Neuronal stem cell (in vitro differentiated cells): ENCODE data around the gene SERPINI2. TPM values are rescaled to one million over a fixed set of nuclear protein-coding genes. Genes with fewer than 3 reads are reported as not detected.

Experiments used
- DNase-seq: peaks from one replicate; pipeline ENCODE4 v3.0.0-alpha.2; 2013; ENCODE audit warnings: low spot score
- H2AFZ ChIP-seq: one replicate; pipeline ENCODE4 v1.6.1; 2013; ENCODE audit warnings: mild to moderate bottlenecking, low read length, inconsistent platforms
- H2AK5ac ChIP-seq: 2 replicates; pipeline ENCODE4 v1.6.1; 2013; ENCODE audit warnings: low read depth, mild to moderate bottlenecking, inconsistent platforms, low read length, moderate library complexity, mixed read lengths
- H2BK120ac ChIP-seq: 2 replicates; pipeline ENCODE4 v1.6.1; 2013; ENCODE audit warnings: low read depth, mild to moderate bottlenecking, inconsistent platforms, low read length, moderate library complexity, mixed read lengths
- H2BK12ac ChIP-seq: one replicate; pipeline ENCODE4 v1.6.1; 2013; ENCODE audit warnings: low read length, inconsistent platforms
- H2BK15ac ChIP-seq: 2 replicates; pipeline ENCODE4 v1.6.1; 2013; ENCODE audit warnings: mild to moderate bottlenecking, low read length, inconsistent platforms, mixed read lengths
- H2BK5ac ChIP-seq: one replicate; pipeline ENCODE4 v1.6.1; 2013; ENCODE audit warnings: inconsistent platforms, mild to moderate bottlenecking, low read length, moderate library complexity
- H3K14ac ChIP-seq: one replicate; pipeline ENCODE4 v1.6.1; 2013; ENCODE audit warnings: low read length, inconsistent platforms
- H3K18ac ChIP-seq: 2 replicates; pipeline ENCODE4 v1.6.1; 2013; ENCODE audit warnings: low read length, inconsistent platforms
- H3K23ac ChIP-seq: 2 replicates; pipeline ENCODE4 v1.6.1; 2013; ENCODE audit warnings: low read depth, mild to moderate bottlenecking, mixed read lengths, low read length, inconsistent platforms; ENCODE audit not compliant: poor library complexity
- H3K27ac ChIP-seq: replicated peaks from 3 replicates; pipeline ENCODE4 v1.5.1; 2013; ENCODE audit warnings: low read length, inconsistent platforms
- H3K27me3 ChIP-seq, 3 experiments: 2 replicates each; pipeline ENCODE4 v1.6.1; 2013; ENCODE audit warnings: low read length in 3 of 3, mild to moderate bottlenecking in 2 of 3, inconsistent platforms in 1 of 3, low read depth in 1 of 3, mixed read lengths in 1 of 3, moderate library complexity in 1 of 3; ENCODE audit not compliant: control insufficient read depth in 3 of 3, insufficient read depth in 3 of 3
- H3K36me3 ChIP-seq, 2 donors: replicated peaks in 1 of 2; 2 replicates each; pipeline ENCODE4 v1.6.1; 2013; ENCODE audit warnings: low read length in 2 of 2; ENCODE audit not compliant: control insufficient read depth in 2 of 2, insufficient read depth in 2 of 2
- H3K4ac ChIP-seq: 2 replicates; pipeline ENCODE4 v1.6.1; 2013; ENCODE audit warnings: inconsistent platforms, mild to moderate bottlenecking, low read length, moderate library complexity
- H3K4me1 ChIP-seq, 2 donors: 1 replicate in 1 of 2; 2 replicates in 1 of 2; pipeline ENCODE4 v1.6.1; 2013; ENCODE audit warnings: low read length in 2 of 2, low read depth in 1 of 2; ENCODE audit not compliant: control insufficient read depth in 2 of 2, insufficient read depth in 1 of 2
- H3K4me2 ChIP-seq: one replicate; pipeline ENCODE4 v1.6.1; 2013; ENCODE audit warnings: mild to moderate bottlenecking, low read length, inconsistent platforms; ENCODE audit not compliant: insufficient read depth, poor library complexity, severe bottlenecking
- H3K4me3 ChIP-seq, 2 donors: 2 replicates each; pipeline ENCODE4 v1.5.1; 2013; ENCODE audit warnings: low read length in 2 of 2, mild to moderate bottlenecking in 2 of 2, inconsistent platforms in 1 of 2, moderate library complexity in 1 of 2
- H3K79me1 ChIP-seq: one replicate; pipeline ENCODE4 v1.6.1; 2013; ENCODE audit warnings: low read depth, mild to moderate bottlenecking, inconsistent platforms, low read length, moderate library complexity
- H3K9ac ChIP-seq: one replicate; pipeline ENCODE4 v1.6.1; 2013; ENCODE audit warnings: mild to moderate bottlenecking, low read depth, low read length, inconsistent platforms; ENCODE audit not compliant: poor library complexity
- H3K9me3 ChIP-seq, 2 donors: replicated peaks in 1 of 2; 2 replicates each; pipeline versions ENCODE3 to v1.6.1; 2013; ENCODE audit warnings: low read length in 2 of 2, mild to moderate bottlenecking in 2 of 2, inconsistent platforms in 1 of 2, low read depth in 1 of 2, mixed read lengths in 1 of 2, moderate library complexity in 1 of 2; ENCODE audit not compliant: control insufficient read depth in 2 of 2, insufficient read depth in 1 of 2
- H4K8ac ChIP-seq: one replicate; pipeline ENCODE4 v1.6.1; 2013; ENCODE audit warnings: low read depth, mild to moderate bottlenecking, inconsistent platforms, low read length, moderate library complexity
- H4K91ac ChIP-seq: one replicate; pipeline ENCODE4 v1.6.1; 2013; ENCODE audit warnings: low read length, low read depth, mild to moderate bottlenecking, inconsistent platforms; ENCODE audit not compliant: poor library complexity
- WGBS, 2 donors: extraction: QIAGEN DNeasy Blood & Tissue Kit; methylation state at CpG; one replicate each; pipeline ENCODE4 v1.1.7; 2013; ENCODE audit warnings: missing lambda C conversion rate in 2 of 2, mixed read lengths in 1 of 2; ENCODE audit not compliant: insufficient read length in 2 of 2, insufficient replicate concordance in 1 of 2; ENCODE audit errors: extremely low coverage in 2 of 2; 5-methylcytosine and 5-hydroxymethylcytosine counted together
- polyA plus RNA-seq, 2 experiments: library from polyadenylated mRNA; stranded (reverse); fragments of 200-250 nt; gene quantifications; one replicate each; pipeline ENCODE4 v1.2.3, GENCODE V29; 2013

Gene SERPINI2
- not detected for polyA plus RNA-seq (2013, experiment 1 of 2)
- not detected for polyA plus RNA-seq (2013, experiment 2 of 2)

- Histone ChIP-seq H3K27me3 (no peaks in the 10 kb centered on the region), H4K8ac (no peak within 1 kb of the TSS), H2AFZ (no peak within 1 kb of the TSS), H3K9ac (no peak within 1 kb of the TSS), H3K18ac (no peak within 1 kb of the TSS), H3K14ac (no peak within 1 kb of the TSS), H2BK15ac (no peak within 1 kb of the TSS), H2AK5ac (no peak within 1 kb of the TSS), H2BK5ac (no peak within 1 kb of the TSS), H3K9me3 (no peaks in the 10 kb centered on the region), H3K4me3 (no peak within 1 kb of the TSS), H2BK12ac (no peak within 1 kb of the TSS), H3K79me1 (no peaks in the 10 kb centered on the region), H2BK120ac (no peak within 1 kb of the TSS), H3K23ac (no peak within 1 kb of the TSS), H3K4me2 (no peak within 1 kb of the TSS), H4K91ac (no peak within 1 kb of the TSS), H3K4me1 (no peaks in the 10 kb centered on the region), H3K4ac (no peak within 1 kb of the TSS), H3K27ac (no peak within 1 kb of the TSS), H3K36me3 (no peaks in the 10 kb centered on the region)
- DNase-seq = no peak
- no CpG with 5 or more reads among the region's 4 CpGs for WGBS, 2 donors
Measured at GRCh38 chr3:167473863-167474262, at the start of gene SERPINI2. Gene SERPINI2, minus strand, starts transcription at chr3:167474042. Its CDS starts 2,208 bp downstream, at chr3:167471834.

- no peak overlapping the region for H2AFZ ChIP-seq
Measured at GRCh38 chr3:167521006-167521355, 47.1 kb upstream of the SERPINI2 start.

GRCh38 chr3:167520266-167521005, 46.6 kb upstream of the SERPINI2 start:
- Histone ChIP-seq H3K18ac (no peak overlapping the region), H3K4me3 (no peak overlapping the region), H3K4ac (no peak overlapping the region), H4K8ac (no peak overlapping the region), H2BK120ac (no peak overlapping the region), H3K36me3 (no peaks in the 10 kb centered on the region), H2AFZ (no peak overlapping the region), H2BK15ac (no peak overlapping the region), H3K27ac (no peak overlapping the region), H3K4me2 (no peak overlapping the region), H3K23ac (no peak overlapping the region), H3K9me3 (peaks cover 0 to 3% of the 10 kb centered on the region in 2 donors), H3K14ac (no peak overlapping the region), H2AK5ac (no peak overlapping the region), H3K9ac (no peak overlapping the region), H3K4me1 (no peaks in the 10 kb centered on the region), H2BK12ac (no peak overlapping the region), H3K27me3 (no peaks in the 10 kb centered on the region), H4K91ac (no peak overlapping the region), H2BK5ac (no peak overlapping the region), H3K79me1 (no peaks in the 10 kb centered on the region)
- no CpG with 5 or more reads among the region's 2 CpGs for WGBS, 2 donors
- DNase-seq = no peak

More at GRCh38 chr3:167521006-167521355, 47.1 kb upstream of the SERPINI2 start:
- Histone ChIP-seq H3K4ac (no peak overlapping the region), H3K79me1 (no peaks in the 10 kb centered on the region), H3K27ac (no peak overlapping the region), H2BK5ac (no peak overlapping the region), H3K9ac (no peak overlapping the region), H3K4me1 (no peaks in the 10 kb centered on the region), H3K18ac (no peak overlapping the region), H3K4me2 (no peak overlapping the region), H2BK120ac (no peak overlapping the region), H3K27me3 (no peaks in the 10 kb centered on the region), H3K9me3 (peaks cover 0 to 3% of the 10 kb centered on the region in 2 donors), H4K8ac (no peak overlapping the region), H2BK12ac (no peak overlapping the region), H4K91ac (no peak overlapping the region), H3K23ac (no peak overlapping the region), H3K4me3 (no peak overlapping the region), H3K36me3 (no peaks in the 10 kb centered on the region), H3K14ac (no peak overlapping the region), H2BK15ac (no peak overlapping the region), H2AK5ac (no peak overlapping the region)
- no peak for DNase-seq

GRCh38 chr3:167507954-167508353, 34.1 kb upstream of the SERPINI2 start:
- peaks cover 0 to 3% of the 10 kb centered on the region in 2 donors for H3K36me3 ChIP-seq
- no CpG with 5 or more reads among the region's 1 CpG for WGBS, 2 donors

More at GRCh38 chr3:167507954-167508353, 34.1 kb upstream of the SERPINI2 start:
- Histone ChIP-seq H3K14ac (no peak overlapping the region), H4K8ac (no peak overlapping the region), H2BK15ac (no peak overlapping the region), H3K9me3 (no peaks in the 10 kb centered on the region), H3K27ac (no peak overlapping the region), H2AK5ac (no peak overlapping the region), H2BK120ac (no peak overlapping the region), H3K4me2 (no peak overlapping the region), H2AFZ (no peak overlapping the region), H3K23ac (no peak overlapping the region), H3K4ac (no peak overlapping the region), H3K27me3 (no peaks in the 10 kb centered on the region), H3K79me1 (no peaks in the 10 kb centered on the region), H2BK5ac (no peak overlapping the region), H3K4me1 (no peaks in the 10 kb centered on the region), H3K18ac (no peak overlapping the region), H3K4me3 (no peak overlapping the region), H2BK12ac (no peak overlapping the region), H3K9ac (no peak overlapping the region), H4K91ac (no peak overlapping the region)
- no peak for DNase-seq
